RWPE1 (cell line): Measurements from ENCODE around the gene PYDC1.

ENCODE experiments used
- CTCF ChIA-PET: fragments of 350-600 bp; sonication (Branson Sonifier 250); formaldehyde crosslinking; extraction: SDS; loops from one replicate; lab custom pipeline; 2021; lab: Yijun Ruan, JAX
- POLR2A ChIA-PET: fragments of 400-600 bp; formaldehyde crosslinking; extraction: SDS; loops from one replicate; lab custom pipeline; 2020; ENCODE audit warnings: antibody characterized with exemption; ENCODE audit not compliant: low non-redundant PET; lab: Yijun Ruan, JAX
- DNase-seq: peaks from one replicate; pipeline ENCODE4 v3.0.0; 2012; ENCODE audit warnings: low spot score
- H3K27ac ChIP-seq: fragments of 450-650 bp; 2 replicates; pipeline ENCODE4 v1.5.1; 2017
- CTCF ChIP-seq: fragments of 450-650 bp; conservative IDR thresholded peaks from 2 replicates; pipeline ENCODE4 v1.5.1; 2017; ENCODE audit warnings: low read depth, mild to moderate bottlenecking

Gene PYDC1

DNA sequence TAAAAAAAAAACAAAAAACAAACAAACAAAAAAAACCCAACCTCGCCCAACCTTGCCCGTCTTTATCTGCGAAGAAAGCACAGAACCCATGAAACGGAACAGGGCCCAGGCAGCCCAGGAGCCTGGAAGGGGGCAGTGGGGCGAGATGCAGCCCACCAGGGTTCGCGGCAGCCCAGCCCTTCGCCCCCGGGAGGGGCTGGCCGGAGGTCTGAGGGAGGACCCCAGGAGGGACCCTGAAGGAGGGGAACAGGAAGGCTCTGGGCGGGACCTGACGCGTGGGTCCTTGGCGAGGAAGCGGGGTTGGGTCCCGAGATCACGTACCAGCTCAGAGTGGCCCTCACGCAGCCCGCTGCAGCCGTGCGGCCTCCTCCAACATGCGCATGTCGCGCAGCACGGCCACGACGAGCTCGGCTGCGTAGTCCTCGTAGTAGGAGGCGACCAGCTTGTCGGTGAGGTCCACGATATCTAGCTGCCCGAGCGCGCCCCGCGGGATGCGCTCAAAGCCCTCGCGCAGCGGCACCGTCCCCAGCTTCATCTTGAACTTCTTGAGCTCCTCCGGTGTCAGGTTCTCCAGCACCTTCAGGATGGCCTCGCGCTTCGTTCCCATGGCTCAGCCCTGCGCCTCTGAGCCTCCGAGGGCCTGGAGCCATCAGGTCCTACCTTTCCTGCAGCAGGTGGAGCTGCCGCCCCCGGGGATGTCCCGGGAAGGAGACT is at the start of gene PYDC1:
Gene PYDC1 (minus strand): TSS at position 714 of the 714 bp plus-strand sequence. CDS start 107 bp downstream, at position 607.
- CTCF ChIA-PET, result interaction anchor here (0.5 to 1.1 kb wide), 2 partner anchors 119 to 226 kb away, joined by 3 read pairs; partner anchors contain the start of gene ZNF843
- POLR2A ChIA-PET, result interaction anchor here (0.6 kb wide), 3 partner anchors 17 to 212 kb away, joined by 3 to 11 read pairs (median 5); no protein-coding TSS in a partner anchor
- no peak for TF ChIP-seq CTCF
- H3K27ac ChIP-seq, result no peak within 1 kb of the TSS
- no peak for DNase-seq

DNA sequence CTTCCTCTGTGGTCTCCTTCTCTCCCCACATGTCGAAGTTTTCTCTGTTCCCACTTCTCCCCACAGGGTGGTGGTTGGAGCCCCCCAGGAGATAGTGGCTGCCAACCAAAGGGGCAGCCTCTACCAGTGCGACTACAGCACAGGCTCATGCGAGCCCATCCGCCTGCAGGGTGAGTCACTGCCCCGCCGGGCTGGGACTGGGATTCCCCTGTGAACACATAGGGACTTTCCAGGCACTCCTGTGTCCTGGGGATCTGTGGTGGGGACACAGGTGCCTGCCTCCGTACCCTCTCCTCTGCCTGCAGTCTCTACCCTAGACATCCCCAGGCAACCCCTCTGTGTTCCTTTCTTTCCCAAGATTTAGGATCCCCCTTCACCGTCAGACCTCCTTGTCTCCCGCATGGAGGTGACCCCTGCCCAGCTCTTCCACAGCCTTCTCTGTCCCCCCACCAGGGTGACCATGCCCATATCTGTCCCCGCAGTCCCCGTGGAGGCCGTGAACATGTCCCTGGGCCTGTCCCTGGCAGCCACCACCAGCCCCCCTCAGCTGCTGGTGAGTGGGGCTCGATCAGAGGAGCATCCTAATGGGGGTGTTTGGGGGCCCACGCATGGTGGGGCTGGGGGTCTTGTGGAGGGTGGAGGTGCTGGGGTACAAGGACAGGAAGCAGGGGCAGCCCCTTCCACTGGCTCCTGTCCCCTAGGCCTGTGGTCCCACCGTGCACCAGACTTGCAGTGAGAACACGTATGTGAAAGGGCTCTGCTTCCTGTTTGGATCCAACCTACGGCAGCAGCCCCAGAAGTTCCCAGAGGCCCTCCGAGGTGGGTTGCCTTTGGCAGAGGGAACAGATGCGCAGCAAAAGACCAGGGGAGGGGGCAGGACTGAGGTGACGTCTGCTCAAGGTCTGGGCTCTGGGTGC is 48.7 kb upstream of the PYDC1 start:
- TF ChIP-seq CTCF, result no peak
- POLR2A ChIA-PET, result no interaction called here
- no peak overlapping the region for H3K27ac ChIP-seq
- DNase-seq, result peak; percentile 80
- CTCF ChIA-PET, result no interaction called here

- no peak for TF ChIP-seq CTCF
- POLR2A ChIA-PET, result no interaction called here
- CTCF ChIA-PET, result no interaction called here
- H3K27ac ChIP-seq, result no peak overlapping the region
- DNase-seq, result no peak
These were observed 45.1 kb upstream of the PYDC1 start for GRCh38 chr16:31262084-31262483.

- ChIA-PET CTCF (interaction anchor here (0.7 kb wide), 1 partner anchor 11 kb away, joined by 4 read pairs; no protein-coding TSS in a partner anchor), POLR2A (no interaction called here)
These were observed 43.4 kb upstream of the PYDC1 start for GRCh38 chr16:31260136-31260931.

GRCh38 chr16:31258366-31258765 is 41.4 kb upstream of the PYDC1 start:
- H3K27ac ChIP-seq, result no peak overlapping the region
- no peak for TF ChIP-seq CTCF
- ChIA-PET POLR2A (no interaction called here), CTCF (no interaction called here)
- DNase-seq, result no peak

More at GRCh38 chr16:31260136-31260931, 43.4 kb upstream of the PYDC1 start:
- no peak for DNase-seq
- H3K27ac ChIP-seq, result no peak overlapping the region
- no peak for TF ChIP-seq CTCF
